NCI-H1930 (cell line): ENCODE measurements around the gene CPNE4.
A peak's percentile ranks its signal among the peaks of the same experiment; 100 is the strongest.

Experiments used
- DNase-seq, 2 experiments: peaks; one replicate each; lab custom pipeline; 2025; lab: John Stamatoyannopoulos, UW

Gene CPNE4

GRCh38 chr3:131796558-131797198 lies 238.1 kb downstream of the CPNE4 start:
- DNase-seq = peak in 1 of 2 experiments; percentile 2

- DNase-seq = no peak
Measured at GRCh38 chr3:131796111-131796510, 238.7 kb downstream of the CPNE4 start.

GRCh38 chr3:131795390-131796090 lies 239.3 kb downstream of the CPNE4 start:
- no peak for DNase-seq

GRCh38 chr3:131794766-131795388 lies 239.9 kb downstream of the CPNE4 start:
- DNase-seq = peak; percentile 2 to 44

- DNase-seq = no peak
Measured at GRCh38 chr3:131793870-131794269, 240.9 kb downstream of the CPNE4 start.

GRCh38 chr3:131789188-131789587 lies 245.6 kb downstream of the CPNE4 start:
- DNase-seq = no peak

- DNase-seq = no peak
Measured at GRCh38 chr3:131786386-131786785, 248.4 kb downstream of the CPNE4 start.

GRCh38 chr3:131782751-131783150 lies 252.1 kb downstream of the CPNE4 start:
- no peak for DNase-seq

GRCh38 chr3:131778526-131778925 lies 256.3 kb downstream of the CPNE4 start:
- DNase-seq = no peak

GRCh38 chr3:131775650-131776049 lies 259.2 kb downstream of the CPNE4 start:
- no peak for DNase-seq

GRCh38 chr3:131772269-131773026 lies 262.4 kb downstream of the CPNE4 start:
- no peak for DNase-seq

GRCh38 chr3:131762981-131763564 lies 271.7 kb downstream of the CPNE4 start:
- DNase-seq = no peak

- no peak for DNase-seq
Measured at GRCh38 chr3:131756405-131756804, 278.4 kb downstream of the CPNE4 start.

- no peak for DNase-seq
Measured at GRCh38 chr3:131755380-131755779, 279.4 kb downstream of the CPNE4 start.

GRCh38 chr3:131750256-131750655 lies 284.6 kb downstream of the CPNE4 start:
- DNase-seq = no peak

- DNase-seq = no peak
Measured at GRCh38 chr3:131749826-131750225, 285.0 kb downstream of the CPNE4 start.

GRCh38 chr3:131747466-131747865 lies 287.3 kb downstream of the CPNE4 start:
- DNase-seq = no peak

GRCh38 chr3:131744765-131745164 lies 290.0 kb downstream of the CPNE4 start:
- DNase-seq = no peak

- DNase-seq = no peak
Measured at GRCh38 chr3:131743126-131743525, 291.7 kb downstream of the CPNE4 start.

GRCh38 chr3:131739211-131739610 lies 295.6 kb downstream of the CPNE4 start:
- DNase-seq = no peak

- no peak for DNase-seq
Measured at GRCh38 chr3:131738095-131738494, 296.7 kb downstream of the CPNE4 start.

- no peak for DNase-seq
Measured at GRCh38 chr3:131735544-131735943, 299.3 kb downstream of the CPNE4 start.
